HG03378 (cell line): ENCODE measurements around the gene MFSD6.
"Not testable (repeated sequence)": the region's sequence is repeated elsewhere in the genome, so short reads cannot be mapped to it uniquely, and the experiment has no call there.

Experiments
- ATAC-seq: cut with Tn5 transposase; IDR thresholded peaks from one replicate; pipeline ENCODE4 v1.9.1; 2021; ENCODE audit warnings: mild to moderate bottlenecking, moderate library complexity; ENCODE audit not compliant: unreplicated experiment

MFSD6 gene

GRCh38 chr2:190494600-190495227 lies 86.6 kb downstream of the MFSD6 start:
- ATAC-seq: not testable (repeated sequence)

- ATAC-seq: no peak
These were observed 89.3 kb downstream of the MFSD6 start for GRCh38 chr2:190497428-190497827.

- no peak for ATAC-seq
These were observed 91.1 kb downstream of the MFSD6 start for GRCh38 chr2:190499273-190499672.

DNA sequence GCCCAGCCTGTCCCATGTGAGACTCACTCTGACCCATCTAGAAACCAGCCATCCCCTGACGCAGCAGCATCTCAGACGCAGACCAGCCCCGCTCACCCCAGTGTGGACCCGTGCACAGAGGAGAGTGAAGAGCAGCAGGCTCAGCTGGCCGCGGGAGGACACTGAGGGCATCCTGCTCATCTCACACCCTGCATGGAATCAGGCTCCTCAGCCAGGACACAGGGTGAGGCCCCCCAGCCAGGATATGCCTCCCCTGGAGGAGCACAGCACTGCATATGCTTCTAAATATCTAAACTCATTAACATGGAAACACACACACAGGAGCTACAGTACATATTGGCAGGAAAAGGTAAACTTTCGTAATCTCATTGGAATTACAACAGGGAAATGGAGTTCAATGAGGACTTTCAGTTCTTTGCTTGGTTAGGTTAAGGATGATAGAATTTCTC lies 91.9 kb downstream of the MFSD6 start:
- ATAC-seq: no peak

GRCh38 chr2:190501231-190501630 lies 93.1 kb downstream of the MFSD6 start:
- ATAC-seq: no peak

GRCh38 chr2:190501702-190502407 lies 93.7 kb downstream of the MFSD6 start:
- ATAC-seq: no peak

- ATAC-seq: no peak
These were observed 94.9 kb downstream of the MFSD6 start for GRCh38 chr2:190503088-190503487.

- no peak for ATAC-seq
These were observed 96.8 kb downstream of the MFSD6 start for GRCh38 chr2:190504912-190505311.

GRCh38 chr2:190505696-190506095 lies 97.5 kb downstream of the MFSD6 start:
- ATAC-seq: no peak

DNA sequence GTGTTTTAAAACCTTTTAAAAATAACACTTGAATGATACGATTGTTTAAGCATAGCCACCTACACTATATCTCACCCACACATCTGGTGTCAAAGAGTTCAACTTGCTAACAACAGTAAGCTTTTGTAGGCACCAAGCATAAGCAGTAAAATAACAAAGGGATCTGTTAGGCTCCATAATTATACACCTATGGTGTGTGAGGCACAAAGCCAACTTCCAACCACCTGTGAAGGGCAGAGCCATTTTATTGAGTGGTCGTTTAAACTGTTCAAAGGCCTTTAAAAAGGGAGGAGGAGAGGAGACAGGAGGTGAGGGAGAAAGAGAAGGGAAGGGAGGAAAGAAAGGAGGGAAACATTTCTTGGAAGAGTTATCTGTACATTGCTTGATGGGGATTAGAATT lies 98.5 kb downstream of the MFSD6 start:
- no peak for ATAC-seq

- no peak for ATAC-seq
These were observed 99.0 kb downstream of the MFSD6 start for GRCh38 chr2:190507135-190507534.

DNA sequence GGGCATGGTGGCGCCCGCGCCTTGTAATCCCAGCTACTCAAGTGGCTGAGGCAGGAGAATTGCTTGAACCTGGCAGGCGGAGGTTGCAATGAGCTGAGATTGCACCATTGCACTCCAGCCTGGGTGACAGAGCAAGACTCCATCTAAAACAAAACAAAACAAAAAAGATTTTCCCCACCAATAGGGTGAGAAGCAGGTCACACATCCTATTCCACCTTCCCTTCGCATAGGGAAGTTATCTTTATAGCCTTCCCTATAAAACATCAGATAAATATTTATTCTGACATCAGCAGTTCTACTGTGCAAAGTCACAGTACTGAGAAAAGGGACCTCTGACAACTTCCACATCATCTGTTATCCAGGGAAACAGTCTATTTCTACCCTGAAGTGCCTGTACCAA lies 101.7 kb downstream of the MFSD6 start:
- ATAC-seq: not testable (repeated sequence)

GRCh38 chr2:190511104-190511503 lies 102.9 kb downstream of the MFSD6 start:
- no peak for ATAC-seq

DNA sequence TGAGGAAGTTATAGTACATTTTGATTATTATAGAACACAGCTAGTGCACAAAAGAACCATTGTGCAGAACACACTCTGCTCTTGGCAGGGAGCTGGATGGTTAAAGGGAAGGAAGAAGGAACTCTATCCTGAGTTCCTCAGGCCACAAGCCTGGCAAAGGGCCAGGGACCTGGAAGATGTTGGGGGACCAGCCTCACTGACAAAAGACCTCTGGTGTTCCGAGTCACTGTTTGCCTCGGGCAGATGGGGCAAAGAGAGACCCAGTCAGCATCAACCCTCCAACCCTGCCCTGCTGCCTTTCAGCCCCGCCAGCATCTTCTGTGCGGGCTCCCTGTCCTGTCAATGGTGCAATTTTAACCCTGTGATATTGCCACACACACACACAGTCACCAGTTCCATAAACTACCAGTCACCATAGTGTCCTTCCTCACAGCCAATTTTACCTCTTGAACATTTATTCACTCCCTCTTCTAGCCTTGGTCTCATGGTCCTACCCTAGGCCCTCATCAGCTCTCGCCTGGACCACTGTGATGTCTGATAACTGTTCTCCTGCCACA lies 104.5 kb downstream of the MFSD6 start:
- ATAC-seq: no peak

GRCh38 chr2:190513877-190514276 lies 105.7 kb downstream of the MFSD6 start:
- ATAC-seq: no peak

DNA sequence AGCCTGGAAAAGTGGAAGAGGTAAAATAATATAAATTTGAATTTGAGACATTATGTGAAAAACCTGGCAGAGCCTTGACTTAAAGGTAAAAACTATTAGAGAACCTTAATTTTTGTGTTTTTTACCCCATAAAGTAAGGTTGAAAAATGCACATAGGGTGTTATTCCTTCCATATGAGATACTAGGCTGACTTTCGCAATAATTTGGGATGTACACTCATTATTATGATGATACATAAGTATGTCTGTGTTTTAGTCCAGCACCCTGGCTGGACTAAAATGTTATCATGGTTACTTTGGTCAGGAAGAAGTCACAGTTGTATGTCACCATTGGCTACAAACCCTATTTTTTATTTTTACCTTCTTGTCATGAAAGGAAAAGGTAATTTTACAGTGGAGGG lies 106.5 kb downstream of the MFSD6 start:
- ATAC-seq: no peak

- no peak for ATAC-seq
These were observed 107.5 kb downstream of the MFSD6 start for GRCh38 chr2:190515687-190516086.

DNA sequence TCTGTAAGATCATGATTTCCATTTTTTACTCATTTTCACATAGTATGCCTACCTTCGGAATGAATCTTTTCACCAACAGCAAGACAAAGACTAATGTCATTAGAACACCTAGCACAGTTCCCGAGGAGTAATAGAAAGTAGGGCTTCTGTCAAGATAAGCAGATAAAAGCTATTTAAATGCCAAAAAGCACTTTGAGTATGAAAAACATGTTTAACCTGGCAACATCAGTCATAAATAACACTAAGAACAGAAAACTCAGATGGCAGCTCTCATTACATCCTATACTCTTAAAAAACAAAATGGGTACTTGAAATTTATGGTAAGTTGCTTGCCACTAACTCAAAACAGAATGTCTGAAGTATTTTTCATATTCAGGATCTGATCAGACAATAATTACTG lies 109.3 kb downstream of the MFSD6 start:
- no peak for ATAC-seq

- ATAC-seq: no peak
These were observed 112.0 kb downstream of the MFSD6 start for GRCh38 chr2:190519975-190520767.

DNA sequence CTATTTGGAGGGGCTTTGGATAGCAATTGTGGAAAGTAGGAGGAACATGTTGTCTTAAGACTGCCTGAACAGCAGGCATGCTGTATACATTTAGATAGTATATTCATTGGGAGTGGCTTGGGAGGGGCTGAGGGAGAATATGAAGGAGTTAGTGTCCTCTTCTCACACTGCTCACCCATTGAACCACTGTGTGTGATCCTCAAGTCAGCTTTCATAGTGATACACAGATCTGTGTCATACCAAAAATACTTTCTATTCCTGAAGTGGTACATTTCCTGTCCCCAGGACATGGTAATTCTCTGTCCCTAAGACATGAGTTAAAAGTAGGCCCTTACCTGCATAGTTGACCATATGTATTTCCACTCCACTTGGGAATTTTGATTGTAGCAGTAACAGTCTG lies 116.8 kb downstream of the MFSD6 start:
- no peak for ATAC-seq

GRCh38 chr2:190526105-190526750 lies 118.1 kb downstream of the MFSD6 start:
- no peak for ATAC-seq
